ENCODE data around the gene KRTAP12-1.

GRCh38 chr21:44730028-44730395, 48.0 kb upstream of the KRTAP12-1 start:
- TF ChIP-seq, protein P1, sequence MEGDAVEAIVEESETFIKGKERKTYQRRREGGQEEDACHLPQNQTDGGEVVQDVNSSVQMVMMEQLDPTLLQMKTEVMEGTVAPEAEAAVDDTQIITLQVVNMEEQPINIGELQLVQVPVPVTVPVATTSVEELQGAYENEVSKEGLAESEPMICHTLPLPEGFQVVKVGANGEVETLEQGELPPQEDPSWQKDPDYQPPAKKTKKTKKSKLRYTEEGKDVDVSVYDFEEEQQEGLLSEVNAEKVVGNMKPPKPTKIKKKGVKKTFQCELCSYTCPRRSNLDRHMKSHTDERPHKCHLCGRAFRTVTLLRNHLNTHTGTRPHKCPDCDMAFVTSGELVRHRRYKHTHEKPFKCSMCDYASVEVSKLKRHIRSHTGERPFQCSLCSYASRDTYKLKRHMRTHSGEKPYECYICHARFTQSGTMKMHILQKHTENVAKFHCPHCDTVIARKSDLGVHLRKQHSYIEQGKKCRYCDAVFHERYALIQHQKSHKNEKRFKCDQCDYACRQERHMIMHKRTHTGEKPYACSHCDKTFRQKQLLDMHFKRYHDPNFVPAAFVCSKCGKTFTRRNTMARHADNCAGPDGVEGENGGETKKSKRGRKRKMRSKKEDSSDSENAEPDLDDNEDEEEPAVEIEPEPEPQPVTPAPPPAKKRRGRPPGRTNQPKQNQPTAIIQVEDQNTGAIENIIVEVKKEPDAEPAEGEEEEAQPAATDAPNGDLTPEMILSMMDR (IDR thresholded peaks at IDR 0.05): no peak
- no peak for TF ChIP-seq POLR2A (IDR thresholded peaks at IDR 0.05)

Measured in testis (tissue), 2 donors.